ENCODE data around the gene IQUB. TPM values are rescaled to one million over a fixed set of nuclear protein-coding genes. Genes with fewer than 3 reads are reported as not detected.

The IQUB gene
- total RNA-seq: 0.13 TPM in 1 of 2 replicates, not detected in the other

DNA sequence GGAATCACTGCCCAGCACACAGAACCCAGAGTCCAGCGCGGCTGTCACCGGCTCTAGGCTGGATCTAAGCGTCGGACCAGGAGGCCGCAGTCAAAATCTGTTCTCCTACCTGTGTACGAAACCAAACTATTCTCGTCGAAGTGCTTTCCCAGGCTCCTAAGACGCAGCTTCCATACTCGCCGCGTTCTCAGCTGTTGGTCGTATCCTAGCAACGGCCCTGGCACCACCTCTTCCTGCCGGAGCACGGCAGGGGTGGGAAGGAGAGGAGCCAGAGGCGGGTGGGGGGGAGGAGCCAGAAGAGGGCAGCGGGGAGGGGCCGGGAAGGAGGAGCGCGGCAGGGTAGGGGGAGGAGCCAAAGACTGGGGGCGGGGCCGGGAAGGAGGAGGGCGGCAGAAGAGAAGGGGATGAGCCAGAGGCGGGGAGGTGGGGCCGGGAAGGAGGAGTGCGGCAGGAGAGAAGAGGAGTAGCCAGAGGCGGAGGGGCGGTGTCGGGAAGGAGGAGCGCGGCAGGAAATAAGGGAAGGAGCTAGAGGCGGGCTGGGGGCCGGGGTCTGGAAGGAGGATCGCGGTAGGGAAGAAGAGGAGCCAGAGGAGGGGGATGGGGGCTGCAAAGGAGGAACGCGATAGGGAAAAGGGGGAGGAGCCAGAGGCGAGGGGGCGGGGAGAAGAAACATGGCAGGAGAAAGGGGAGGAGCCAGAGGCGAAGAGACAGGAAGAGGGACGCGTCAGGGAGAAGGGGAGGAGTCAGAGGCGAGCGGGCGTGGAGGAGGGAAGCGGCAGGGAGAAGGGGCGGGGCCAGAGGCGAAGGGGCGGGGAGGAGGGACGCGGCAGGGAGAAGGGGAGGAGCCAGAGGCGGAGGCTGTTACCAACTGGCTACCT lies at the start of gene IQUB:
TSS of gene IQUB (minus strand) at position 213 of the 878 bp plus-strand sequence. CDS start 22,255 bp downstream, outside the sequence.
- DNase-seq (ENCODE audit: low read depth) (peak; percentile 88), FAIRE-seq (no peak)
- Histone ChIP-seq H3K27me3 (ENCODE audit: control insufficient read depth, insufficient read depth, low read length) (no peaks in the 10 kb centered on the region), H3K36me3 (ENCODE audit: control insufficient read depth, insufficient read depth, low read length) (no peaks in the 10 kb centered on the region), H3K4me3 (ENCODE audit: low read depth, low read length) (peak within 1 kb of the TSS; percentile 65)
- no peak for TF ChIP-seq CTCF (IDR thresholded peaks at IDR 0.05; ENCODE audit: insufficient read depth, low read length, severe bottlenecking)

DNA sequence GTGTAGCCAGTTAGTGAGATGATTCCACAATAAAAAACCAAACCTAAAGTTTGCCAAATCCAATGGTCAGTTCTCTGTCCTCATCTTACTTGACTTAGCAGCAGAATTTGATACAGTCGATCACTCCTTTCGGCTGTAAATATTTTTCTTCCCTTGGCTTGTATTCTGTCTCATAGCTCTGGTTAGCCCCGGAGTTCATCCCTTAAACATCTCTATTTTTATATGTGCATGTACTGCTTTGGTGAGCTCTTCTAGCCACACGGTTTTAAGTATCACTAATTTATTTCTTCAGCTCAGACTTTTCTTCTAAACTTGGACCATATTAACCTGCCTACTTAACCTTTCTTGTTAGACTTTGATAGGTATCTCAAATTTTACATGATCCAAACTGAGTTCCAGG lies 49.4 kb upstream of the IQUB start:
- FAIRE-seq: no peak
- H3K36me3 ChIP-seq (ENCODE audit: control insufficient read depth, insufficient read depth, low read length): no peaks in the 10 kb centered on the region
- no peak for DNase-seq (ENCODE audit: low read depth)
- no peak overlapping the region for H3K4me3 ChIP-seq (ENCODE audit: low read depth, low read length)
- no peak for TF ChIP-seq CTCF (IDR thresholded peaks at IDR 0.05; ENCODE audit: insufficient read depth, low read length, severe bottlenecking)
- no peaks in the 10 kb centered on the region for H3K27me3 ChIP-seq (ENCODE audit: control insufficient read depth, insufficient read depth, low read length)

GRCh38 chr7:123581162-123581459 lies 46.7 kb upstream of the IQUB start:
- no peak for TF ChIP-seq CTCF (IDR thresholded peaks at IDR 0.05; ENCODE audit: insufficient read depth, low read length, severe bottlenecking)
- FAIRE-seq (no peak), DNase-seq (ENCODE audit: low read depth) (no peak)
- Histone ChIP-seq H3K27me3 (ENCODE audit: control insufficient read depth, insufficient read depth, low read length) (no peaks in the 10 kb centered on the region), H3K4me3 (ENCODE audit: low read depth, low read length) (no peak overlapping the region), H3K36me3 (ENCODE audit: control insufficient read depth, insufficient read depth, low read length) (no peaks in the 10 kb centered on the region)

GRCh38 chr7:123580406-123581161 lies 46.2 kb upstream of the IQUB start:
- peak; percentile 84 for TF ChIP-seq CTCF (IDR thresholded peaks at IDR 0.05; ENCODE audit: insufficient read depth, low read length, severe bottlenecking)
- DNase-seq (ENCODE audit: low read depth) (peak; percentile 55), FAIRE-seq (peak; percentile 94)
- H3K36me3 ChIP-seq (ENCODE audit: control insufficient read depth, insufficient read depth, low read length): no peaks in the 10 kb centered on the region
- no peaks in the 10 kb centered on the region for H3K27me3 ChIP-seq (ENCODE audit: control insufficient read depth, insufficient read depth, low read length)
- no peak overlapping the region for H3K4me3 ChIP-seq (ENCODE audit: low read depth, low read length)

DNA sequence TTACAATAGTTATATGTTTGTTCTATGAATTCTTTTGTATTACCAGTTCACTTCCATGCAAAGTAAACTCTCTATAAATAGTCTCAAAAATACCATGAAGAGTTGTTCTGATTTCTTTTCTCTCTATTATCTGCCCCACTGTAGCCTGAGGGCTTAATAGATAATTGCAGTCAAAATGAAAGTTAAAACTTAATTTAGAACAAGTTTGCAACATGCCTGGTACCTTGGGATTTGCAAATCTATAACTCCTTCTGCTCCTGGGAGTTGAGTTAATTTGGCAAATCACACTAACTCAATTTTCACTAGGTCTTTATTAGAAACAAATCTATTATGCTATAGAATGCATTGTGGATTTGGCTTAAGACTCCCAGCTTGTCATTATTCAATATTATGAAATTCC lies 45.0 kb upstream of the IQUB start:
- H3K4me3 ChIP-seq (ENCODE audit: low read depth, low read length): no peak overlapping the region
- no peak for TF ChIP-seq CTCF (IDR thresholded peaks at IDR 0.05; ENCODE audit: insufficient read depth, low read length, severe bottlenecking)
- DNase-seq (ENCODE audit: low read depth) (no peak), FAIRE-seq (no peak)
- H3K36me3 ChIP-seq (ENCODE audit: control insufficient read depth, insufficient read depth, low read length): no peaks in the 10 kb centered on the region
- H3K27me3 ChIP-seq (ENCODE audit: control insufficient read depth, insufficient read depth, low read length): no peaks in the 10 kb centered on the region

Measured in bronchial epithelial cell (primary cell).